H9 (cell line): ENCODE measurements around the gene ARHGAP35. TPM values are rescaled to one million over a fixed set of nuclear protein-coding genes. Genes with fewer than 3 reads are reported as not detected.
"Not testable (repeated sequence)": the region's sequence is repeated elsewhere in the genome, so short reads cannot be mapped to it uniquely, and the experiment has no call there.

Experiments
- DNase-seq: peaks from one replicate; pipeline ENCODE4 v3.0.0-alpha.2; 2017
- H2AFZ ChIP-seq: one replicate; pipeline ENCODE4 v1.6.1; 2013; ENCODE audit warnings: mild to moderate bottlenecking, low read length, control low read depth, moderate library complexity
- H2AK5ac ChIP-seq: 2 replicates; pipeline ENCODE4 v1.6.1; 2013; ENCODE audit warnings: low read length, control low read depth, mixed read lengths; ENCODE audit not compliant: insufficient read length
- H2BK120ac ChIP-seq: one replicate; pipeline ENCODE4 v1.6.1; 2013; ENCODE audit warnings: low read depth, mild to moderate bottlenecking, low read length, control low read depth, inconsistent platforms; ENCODE audit not compliant: poor library complexity, severe bottlenecking
- H2BK12ac ChIP-seq: 2 replicates; pipeline ENCODE4 v1.6.1; 2013; ENCODE audit warnings: low read length, control low read depth, mixed read lengths, low read depth; ENCODE audit not compliant: insufficient read length
- H2BK15ac ChIP-seq: 2 replicates; pipeline ENCODE4 v1.6.1; 2013; ENCODE audit warnings: low read depth, low read length, control low read depth
- H2BK20ac ChIP-seq: one replicate; pipeline ENCODE4 v1.6.1; 2013; ENCODE audit warnings: low read depth, mild to moderate bottlenecking, low read length, control low read depth, inconsistent platforms; ENCODE audit not compliant: poor library complexity, severe bottlenecking
- H2BK5ac ChIP-seq: 2 replicates; pipeline ENCODE4 v1.6.1; 2013; ENCODE audit warnings: low read length, control low read depth, mixed read lengths; ENCODE audit not compliant: insufficient read length
- H3K14ac ChIP-seq: 2 replicates; pipeline ENCODE4 v1.6.1; 2013; ENCODE audit warnings: low read length, control low read depth; ENCODE audit not compliant: insufficient read depth
- H3K18ac ChIP-seq: 2 replicates; pipeline ENCODE4 v1.6.1; 2013; ENCODE audit warnings: low read depth, mild to moderate bottlenecking, mixed read lengths, low read length, control low read depth; ENCODE audit not compliant: insufficient read length
- H3K23ac ChIP-seq: 2 replicates; pipeline ENCODE4 v1.6.1; 2013; ENCODE audit warnings: low read length, control low read depth, mixed read lengths, low read depth; ENCODE audit not compliant: insufficient read length
- H3K23me2 ChIP-seq: 2 replicates; pipeline ENCODE4 v1.6.1; 2013; ENCODE audit warnings: low read depth, mild to moderate bottlenecking, mixed read lengths, low read length, control low read depth; ENCODE audit not compliant: insufficient read length, poor library complexity, severe bottlenecking
- H3K27ac ChIP-seq: 2 replicates; pipeline ENCODE4 v1.5.1; 2013; ENCODE audit warnings: low read length, control low read depth, mixed read lengths, low read depth; ENCODE audit not compliant: insufficient read length
- H3K27me3 ChIP-seq: 2 replicates; pipeline ENCODE4 v1.6.1; 2013; ENCODE audit warnings: low read length, control low read depth, inconsistent platforms; ENCODE audit not compliant: insufficient read depth
- H3K4ac ChIP-seq: 2 replicates; pipeline ENCODE4 v1.6.1; 2013; ENCODE audit warnings: low read depth, mild to moderate bottlenecking, control low read depth, inconsistent platforms, low read length, moderate library complexity
- H3K4me1 ChIP-seq: 2 replicates; pipeline ENCODE4 v1.6.1; 2013; ENCODE audit warnings: low read length, control low read depth, inconsistent platforms; ENCODE audit not compliant: insufficient read depth
- H3K4me2 ChIP-seq: 2 replicates; pipeline ENCODE4 v1.6.1; 2013; ENCODE audit warnings: low read length, control low read depth, mixed read lengths; ENCODE audit not compliant: insufficient read length, insufficient read depth
- H3K56ac ChIP-seq: 2 replicates; pipeline ENCODE4 v1.6.1; 2013; ENCODE audit warnings: low read depth, mild to moderate bottlenecking, mixed read lengths, low read length, control low read depth; ENCODE audit not compliant: insufficient read length
- H3K79me1 ChIP-seq: 2 replicates; pipeline ENCODE4 v1.6.1; 2013; ENCODE audit warnings: low read depth, mild to moderate bottlenecking, moderate library complexity, low read length, control low read depth, inconsistent platforms; ENCODE audit not compliant: insufficient read depth, poor library complexity, severe bottlenecking
- H3K79me2 ChIP-seq: 2 replicates; pipeline ENCODE4 v1.6.1; 2013; ENCODE audit warnings: low read length, control low read depth, inconsistent platforms; ENCODE audit not compliant: insufficient read depth
- H3K9ac ChIP-seq: 2 replicates; pipeline ENCODE4 v1.6.1; 2013; ENCODE audit warnings: low read length, control low read depth, mixed read lengths; ENCODE audit not compliant: insufficient read length; ENCODE audit errors: extremely low read depth
- H3K9me3 ChIP-seq: one replicate; pipeline ENCODE4 v1.6.1; 2013; ENCODE audit warnings: low read depth, low read length, inconsistent platforms; ENCODE audit not compliant: control insufficient read depth
- H3T11ph ChIP-seq: one replicate; pipeline ENCODE4 v1.6.1; 2013; ENCODE audit warnings: mild to moderate bottlenecking, low read length, control low read depth, inconsistent platforms
- H4K20me1 ChIP-seq: one replicate; pipeline ENCODE4 v1.6.1; 2013; ENCODE audit not compliant: control insufficient read depth, insufficient read length, insufficient read depth
- H4K5ac ChIP-seq: 2 replicates; pipeline ENCODE4 v1.6.1; 2013; ENCODE audit warnings: low read depth, mild to moderate bottlenecking, mixed read lengths, low read length, control low read depth; ENCODE audit not compliant: insufficient read length
- H4K8ac ChIP-seq: replicated peaks from 2 replicates; pipeline ENCODE4 v1.6.1; 2013; ENCODE audit warnings: low read length, control low read depth, mixed read lengths, low read depth; ENCODE audit not compliant: insufficient read length
- H4K91ac ChIP-seq: 2 replicates; pipeline ENCODE4 v1.6.1; 2013; ENCODE audit warnings: low read depth, mild to moderate bottlenecking, moderate library complexity, mixed read lengths, low read length, control low read depth; ENCODE audit not compliant: insufficient read length
- H3K27ac Mint-ChIP-seq, 3 experiments: 2 replicates in 2 of 3; 3 replicates in 1 of 3; pipeline ENCODE4 v1.8.0; 2020 to 2021; ENCODE audit warnings: mixed read lengths in 3 of 3, mild to moderate bottlenecking in 1 of 3, moderate library complexity in 1 of 3
- H3K27me3 Mint-ChIP-seq: 2 replicates; pipeline ENCODE4 v1.8.0; 2021; ENCODE audit warnings: low read depth, mild to moderate bottlenecking, moderate library complexity, mixed read lengths
- H3K36me3 Mint-ChIP-seq, 3 experiments: 2 replicates in 2 of 3; 3 replicates in 1 of 3; pipeline ENCODE4 v1.8.0; 2020 to 2021; ENCODE audit warnings: low read depth in 3 of 3, mixed read lengths in 3 of 3; ENCODE audit not compliant: insufficient read depth in 1 of 3
- H3K4me1 Mint-ChIP-seq, 2 experiments: 2 replicates each; pipeline ENCODE4 v1.8.0; 2020; ENCODE audit warnings: mixed read lengths in 2 of 2
- H3K4me3 Mint-ChIP-seq, 2 experiments: 2 replicates in 1 of 2; 3 replicates in 1 of 2; pipeline ENCODE4 v1.8.0; 2020 to 2021; ENCODE audit warnings: mild to moderate bottlenecking in 2 of 2, mixed read lengths in 2 of 2, moderate library complexity in 1 of 2
- H3K9me3 Mint-ChIP-seq, 2 experiments: 2 replicates in 1 of 2; 3 replicates in 1 of 2; pipeline ENCODE4 v1.8.0; 2020; ENCODE audit warnings: mild to moderate bottlenecking in 2 of 2, mixed read lengths in 2 of 2, moderate library complexity in 1 of 2
- whole genome bisulfite sequencing: extraction: QIAGEN DNeasy Blood & Tissue Kit; methylation state at CpG from one replicate; pipeline ENCODE4 v1.1.7; 2013; ENCODE audit warnings: missing lambda C conversion rate, low lambda C conversion rate, mixed read lengths; ENCODE audit not compliant: insufficient read length; ENCODE audit errors: extremely low coverage; 5-methylcytosine and 5-hydroxymethylcytosine counted together
- total RNA-seq: library from RNA; stranded (reverse); gene quantifications from 2 replicates; pipeline ENCODE4 v1.2.1, GENCODE V29; 2021
- TF ChIP-seq, protein P1 (sequence below): fragments of 200-600 bp; sonication (generic); conservative IDR thresholded peaks from 3 replicates; pipeline ENCODE4 v1.8.0; 2021; ENCODE audit warnings: antibody characterized with exemption, mild to moderate bottlenecking

Gene ARHGAP35
- total RNA-seq, 1 experiment from 2014 or later, result 49.8 TPM

DNA sequence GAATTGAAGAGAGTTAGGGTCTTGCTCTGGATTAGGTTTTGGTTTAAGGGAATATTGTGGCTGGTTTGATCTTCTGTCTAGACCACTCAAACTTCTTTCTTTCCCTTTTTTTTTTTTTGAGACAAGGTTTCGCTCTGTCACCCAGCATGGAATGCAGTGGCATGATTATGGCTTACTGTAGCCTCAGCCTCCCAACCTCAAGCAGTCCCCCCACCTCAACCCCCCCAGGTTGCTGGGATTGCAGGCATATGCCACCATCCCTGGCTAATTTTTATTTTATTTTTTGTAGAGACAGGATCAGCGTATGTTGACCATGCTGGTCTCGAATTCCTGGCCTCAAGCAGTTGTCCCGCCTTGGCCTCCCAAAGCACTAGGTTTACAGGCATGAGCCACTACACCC is 21.2 kb downstream of the ARHGAP35 start:
- no peaks in the 10 kb centered on the region; the same call in 1 of the 2 replicates for H3K79me2 ChIP-seq
- no peak overlapping the region for H4K8ac ChIP-seq
- no peak overlapping the region for H2BK20ac ChIP-seq
- H4K20me1 ChIP-seq, result no peaks in the 10 kb centered on the region
- no peak overlapping the region for H3K18ac ChIP-seq
- DNase-seq, result no peak
- H3K9ac ChIP-seq, result no peak overlapping the region
- no peak overlapping the region for H2BK12ac ChIP-seq
- no peak overlapping the region for H3K14ac ChIP-seq
- peaks cover 5 to 6% of the 10 kb centered on the region in 2 experiments for H3K4me1 Mint-ChIP-seq
- WGBS, result no CpG with 5 or more reads among the region's 4 CpGs
- no peaks in the 10 kb centered on the region for H3K4me1 ChIP-seq
- H3K27me3 Mint-ChIP-seq, result no peaks in the 10 kb centered on the region
- H3K4me3 Mint-ChIP-seq, result no peak overlapping the region
- TF ChIP-seq, protein P1, sequence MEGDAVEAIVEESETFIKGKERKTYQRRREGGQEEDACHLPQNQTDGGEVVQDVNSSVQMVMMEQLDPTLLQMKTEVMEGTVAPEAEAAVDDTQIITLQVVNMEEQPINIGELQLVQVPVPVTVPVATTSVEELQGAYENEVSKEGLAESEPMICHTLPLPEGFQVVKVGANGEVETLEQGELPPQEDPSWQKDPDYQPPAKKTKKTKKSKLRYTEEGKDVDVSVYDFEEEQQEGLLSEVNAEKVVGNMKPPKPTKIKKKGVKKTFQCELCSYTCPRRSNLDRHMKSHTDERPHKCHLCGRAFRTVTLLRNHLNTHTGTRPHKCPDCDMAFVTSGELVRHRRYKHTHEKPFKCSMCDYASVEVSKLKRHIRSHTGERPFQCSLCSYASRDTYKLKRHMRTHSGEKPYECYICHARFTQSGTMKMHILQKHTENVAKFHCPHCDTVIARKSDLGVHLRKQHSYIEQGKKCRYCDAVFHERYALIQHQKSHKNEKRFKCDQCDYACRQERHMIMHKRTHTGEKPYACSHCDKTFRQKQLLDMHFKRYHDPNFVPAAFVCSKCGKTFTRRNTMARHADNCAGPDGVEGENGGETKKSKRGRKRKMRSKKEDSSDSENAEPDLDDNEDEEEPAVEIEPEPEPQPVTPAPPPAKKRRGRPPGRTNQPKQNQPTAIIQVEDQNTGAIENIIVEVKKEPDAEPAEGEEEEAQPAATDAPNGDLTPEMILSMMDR, result no peak
- no peak overlapping the region for H4K5ac ChIP-seq
- no peak overlapping the region for H2BK5ac ChIP-seq
- H4K91ac ChIP-seq, result no peak overlapping the region
- H3K27ac Mint-ChIP-seq, result peak overlapping the region in 2 of 3 experiments; percentile 12 to 69; a peak in 2 of 7 replicates
- no peak overlapping the region for H3K27ac ChIP-seq
- no peak overlapping the region for H3K23ac ChIP-seq
- H2AFZ ChIP-seq, result no peak overlapping the region
- H2BK120ac ChIP-seq, result no peak overlapping the region
- H3K27me3 ChIP-seq, result no peaks in the 10 kb centered on the region
- H3K4ac ChIP-seq, result no peak overlapping the region
- H3K9me3 ChIP-seq, result no peaks in the 10 kb centered on the region
- H2BK15ac ChIP-seq, result no peak overlapping the region
- no peaks in the 10 kb centered on the region for H3K23me2 ChIP-seq
- no peak overlapping the region for H2AK5ac ChIP-seq
- no peaks in the 10 kb centered on the region for H3K79me1 ChIP-seq
- H3K56ac ChIP-seq, result no peak overlapping the region
- H3T11ph ChIP-seq, result no peak overlapping the region
- H3K4me2 ChIP-seq, result no peak overlapping the region
- H3K9me3 Mint-ChIP-seq, result no peaks in the 10 kb centered on the region
- peaks cover 1 to 6% (median 4%) of the 10 kb centered on the region in 3 experiments; a peak in 1 of 7 replicates for H3K36me3 Mint-ChIP-seq

DNA sequence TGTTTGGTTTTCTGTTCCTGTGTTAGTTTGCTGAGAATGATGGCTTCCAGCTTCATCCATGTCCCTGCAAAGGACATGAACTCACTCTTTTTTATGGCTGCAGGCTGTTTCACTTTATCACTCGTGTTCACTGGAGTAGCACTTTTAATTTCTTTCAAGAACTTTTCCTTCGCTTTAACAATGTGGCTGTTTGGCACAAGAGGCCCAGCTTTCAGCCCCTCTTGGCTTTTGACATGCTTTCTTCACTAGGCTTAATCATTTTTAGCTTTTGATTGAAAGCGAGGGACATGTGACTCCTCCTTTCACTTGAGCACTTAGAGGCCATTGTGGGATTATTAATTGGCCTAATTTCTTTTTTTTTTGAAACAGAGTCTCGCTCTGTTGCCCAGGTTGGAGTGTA is 22.0 kb downstream of the ARHGAP35 start:
- not testable (repeated sequence) for H3K18ac ChIP-seq, H3K79me1 ChIP-seq, H3K4me1 ChIP-seq, H2BK120ac ChIP-seq, H4K91ac ChIP-seq, H3K27me3 Mint-ChIP-seq, H3K9me3 Mint-ChIP-seq, H4K20me1 ChIP-seq, H3K14ac ChIP-seq, H3K27ac ChIP-seq, H3K4me1 Mint-ChIP-seq, H2BK12ac ChIP-seq, H3K4me2 ChIP-seq, H3K9me3 ChIP-seq, H3K56ac ChIP-seq, DNase-seq, H2AK5ac ChIP-seq, H3K4ac ChIP-seq, H3K23ac ChIP-seq, H2BK15ac ChIP-seq, H3K27me3 ChIP-seq, H2BK20ac ChIP-seq, H3T11ph ChIP-seq, H3K23me2 ChIP-seq, H4K8ac ChIP-seq, H3K79me2 ChIP-seq, H4K5ac ChIP-seq, H3K4me3 Mint-ChIP-seq, H3K9ac ChIP-seq, H2AFZ ChIP-seq, H2BK5ac ChIP-seq
- peaks cover 5 to 11% (median 6%) of the 10 kb centered on the region in 3 experiments; a peak in 5 of 7 replicates for H3K36me3 Mint-ChIP-seq
- no CpG with 5 or more reads among the region's 4 CpGs for WGBS
- peak overlapping the region in 2 of 3 experiments; percentile 67 to 72; a peak in 4 of 7 replicates for H3K27ac Mint-ChIP-seq
